ENCODE measurements around the gene CASR. TPM values are rescaled to one million over a fixed set of nuclear protein-coding genes. Genes with fewer than 3 reads are reported as not detected.

Gene CASR
- polyA plus RNA-seq, 2 of the 4 experiments (the other 2 are of a cell fraction): not detected

DNA sequence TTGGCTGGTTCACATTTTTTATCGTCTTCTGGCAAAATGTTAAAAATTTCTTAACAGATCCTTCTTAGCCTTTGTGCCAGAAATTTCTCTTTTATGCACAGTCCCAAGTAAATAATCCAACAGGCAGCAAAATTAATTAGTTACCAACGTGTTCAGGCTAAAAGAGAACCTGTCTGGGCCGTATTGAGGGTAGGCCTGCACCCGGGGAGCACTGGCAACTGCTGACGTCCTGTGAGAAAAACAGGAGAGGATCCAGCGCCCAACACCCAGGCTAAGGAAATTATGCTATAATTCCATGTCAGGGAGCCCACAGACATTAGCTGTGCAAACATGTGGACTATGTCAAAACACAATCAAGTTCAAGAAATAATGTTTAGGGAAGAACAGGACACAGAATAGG is 110.9 kb downstream of the CASR start (continued):
- TF ChIP-seq CEBPB (IDR thresholded peaks at IDR 0.05) (no peak), ZNF302 (CRISPR knock-in tag; IDR thresholded peaks at IDR 0.05) (no peak), TFCP2L1 (CRISPR knock-in tag; IDR thresholded peaks at IDR 0.05) (no peak), MYC (IDR thresholded peaks at IDR 0.05; ENCODE audit: borderline replicate concordance, low read length) (no peak)
- TF ChIP-seq, protein P1, sequence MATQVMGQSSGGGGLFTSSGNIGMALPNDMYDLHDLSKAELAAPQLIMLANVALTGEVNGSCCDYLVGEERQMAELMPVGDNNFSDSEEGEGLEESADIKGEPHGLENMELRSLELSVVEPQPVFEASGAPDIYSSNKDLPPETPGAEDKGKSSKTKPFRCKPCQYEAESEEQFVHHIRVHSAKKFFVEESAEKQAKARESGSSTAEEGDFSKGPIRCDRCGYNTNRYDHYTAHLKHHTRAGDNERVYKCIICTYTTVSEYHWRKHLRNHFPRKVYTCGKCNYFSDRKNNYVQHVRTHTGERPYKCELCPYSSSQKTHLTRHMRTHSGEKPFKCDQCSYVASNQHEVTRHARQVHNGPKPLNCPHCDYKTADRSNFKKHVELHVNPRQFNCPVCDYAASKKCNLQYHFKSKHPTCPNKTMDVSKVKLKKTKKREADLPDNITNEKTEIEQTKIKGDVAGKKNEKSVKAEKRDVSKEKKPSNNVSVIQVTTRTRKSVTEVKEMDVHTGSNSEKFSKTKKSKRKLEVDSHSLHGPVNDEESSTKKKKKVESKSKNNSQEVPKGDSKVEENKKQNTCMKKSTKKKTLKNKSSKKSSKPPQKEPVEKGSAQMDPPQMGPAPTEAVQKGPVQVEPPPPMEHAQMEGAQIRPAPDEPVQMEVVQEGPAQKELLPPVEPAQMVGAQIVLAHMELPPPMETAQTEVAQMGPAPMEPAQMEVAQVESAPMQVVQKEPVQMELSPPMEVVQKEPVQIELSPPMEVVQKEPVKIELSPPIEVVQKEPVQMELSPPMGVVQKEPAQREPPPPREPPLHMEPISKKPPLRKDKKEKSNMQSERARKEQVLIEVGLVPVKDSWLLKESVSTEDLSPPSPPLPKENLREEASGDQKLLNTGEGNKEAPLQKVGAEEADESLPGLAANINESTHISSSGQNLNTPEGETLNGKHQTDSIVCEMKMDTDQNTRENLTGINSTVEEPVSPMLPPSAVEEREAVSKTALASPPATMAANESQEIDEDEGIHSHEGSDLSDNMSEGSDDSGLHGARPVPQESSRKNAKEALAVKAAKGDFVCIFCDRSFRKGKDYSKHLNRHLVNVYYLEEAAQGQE (IDR thresholded peaks at IDR 0.05): no peak

DNA sequence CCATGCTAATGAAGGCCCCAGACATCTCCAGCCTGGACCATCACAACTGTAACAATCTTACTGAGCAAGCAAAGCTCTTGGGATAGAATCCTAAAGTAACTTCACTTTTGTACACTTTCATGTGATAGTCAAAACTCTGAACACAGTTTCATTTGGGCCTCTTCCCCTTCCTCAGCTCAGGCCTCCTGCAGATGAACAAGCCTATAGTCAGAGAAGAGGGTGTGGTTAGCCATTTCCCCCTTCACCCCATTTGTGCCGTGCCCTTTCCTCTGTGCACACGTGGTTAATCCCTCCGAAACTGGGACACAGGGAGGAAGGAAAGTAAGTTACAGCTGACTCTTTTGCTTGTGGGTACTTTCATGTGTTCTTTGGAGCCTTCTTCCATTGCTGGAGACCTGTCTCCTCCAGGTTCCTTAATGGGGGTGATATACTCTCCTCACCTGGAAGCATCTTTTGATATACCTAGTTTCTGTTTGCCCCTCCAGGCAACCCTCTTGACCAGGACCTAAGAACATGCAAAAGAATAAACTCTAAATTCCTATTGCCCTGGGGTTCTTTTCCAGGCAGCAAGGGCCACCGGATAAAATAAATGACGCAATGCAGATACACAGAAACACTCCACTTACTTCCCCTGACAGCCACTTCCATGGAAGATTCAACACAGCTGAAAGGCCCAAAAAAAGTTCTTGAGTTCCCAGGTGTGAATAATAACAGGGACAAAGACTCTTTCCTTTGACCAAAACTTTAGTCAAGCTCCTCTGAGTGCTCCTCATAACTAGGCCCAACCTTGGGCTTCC is 112.0 kb downstream of the CASR start:
- no peak overlapping the region for H3K27ac ChIP-seq
- no peak overlapping the region for H3K4me3 ChIP-seq
- ChIA-PET POLR2A (no interaction called here), CTCF (interaction anchor here (1.0 kb wide), 1 partner anchor 548 kb away, joined by 3 read pairs; no protein-coding TSS in a partner anchor)
- ATAC-seq: no peak
- DNase-seq (ENCODE audit: low read depth in 1 of 2, low spot score in 1 of 2): no peak
- H3K4me1 ChIP-seq: no peaks in the 10 kb centered on the region
- H3K9me3 ChIP-seq: peaks cover 5% of the 10 kb centered on the region; the same call in 1 of the 3 replicates
- FAIRE-seq: no peak
- WGBS (ENCODE audit: missing lambda C conversion rate): 57% methylated on average over 5 of the region's 5 CpGs
- no peak overlapping the region for H3K4me2 ChIP-seq
- TF ChIP-seq JUNB (IDR thresholded peaks at IDR 0.05) (no peak), POLR2AphosphoS2 (conservative IDR thresholded peaks at IDR 0.05; ENCODE audit: low read length) (no peak), CBX2 (IDR thresholded peaks at IDR 0.05; ENCODE audit: borderline replicate concordance, low read depth) (no peak), FOXS1 (CRISPR knock-in tag; IDR thresholded peaks at IDR 0.05) (no peak), TP53 (CRISPR knock-in tag; IDR thresholded peaks at IDR 0.05) (no peak), HOXA7 (CRISPR knock-in tag; IDR thresholded peaks at IDR 0.05) (no peak)
- TF ChIP-seq, protein P2, sequence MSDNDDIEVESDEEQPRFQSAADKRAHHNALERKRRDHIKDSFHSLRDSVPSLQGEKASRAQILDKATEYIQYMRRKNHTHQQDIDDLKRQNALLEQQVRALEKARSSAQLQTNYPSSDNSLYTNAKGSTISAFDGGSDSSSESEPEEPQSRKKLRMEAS (IDR thresholded peaks at IDR 0.05): no peak
- TF ChIP-seq, protein P3, sequence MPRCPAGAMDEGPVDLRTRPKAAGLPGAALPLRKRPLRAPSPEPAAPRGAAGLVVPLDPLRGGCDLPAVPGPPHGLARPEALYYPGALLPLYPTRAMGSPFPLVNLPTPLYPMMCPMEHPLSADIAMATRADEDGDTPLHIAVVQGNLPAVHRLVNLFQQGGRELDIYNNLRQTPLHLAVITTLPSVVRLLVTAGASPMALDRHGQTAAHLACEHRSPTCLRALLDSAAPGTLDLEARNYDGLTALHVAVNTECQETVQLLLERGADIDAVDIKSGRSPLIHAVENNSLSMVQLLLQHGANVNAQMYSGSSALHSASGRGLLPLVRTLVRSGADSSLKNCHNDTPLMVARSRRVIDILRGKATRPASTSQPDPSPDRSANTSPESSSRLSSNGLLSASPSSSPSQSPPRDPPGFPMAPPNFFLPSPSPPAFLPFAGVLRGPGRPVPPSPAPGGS (IDR thresholded peaks at IDR 0.05): no peak

DNA sequence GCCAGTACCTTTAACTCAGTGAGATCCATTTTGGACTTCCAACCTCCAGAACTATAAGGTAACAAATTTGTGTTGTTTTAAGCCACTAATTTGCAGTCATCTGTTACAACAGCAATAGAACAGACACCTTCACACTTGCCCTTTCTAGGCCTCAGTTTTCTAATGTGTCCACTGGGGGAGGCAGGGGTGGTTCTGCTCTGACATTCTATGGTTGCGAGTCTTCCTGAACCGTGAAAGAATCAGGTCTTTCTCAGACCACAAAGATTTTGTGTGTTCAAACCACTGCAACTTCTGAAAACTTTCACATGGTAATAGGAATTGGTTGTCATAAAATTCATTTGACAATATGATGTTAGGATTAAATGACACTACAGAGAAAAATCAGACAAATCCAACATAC is 114.8 kb downstream of the CASR start:
- ATAC-seq (no peak), DNase-seq (ENCODE audit: low read depth in 1 of 2, low spot score in 1 of 2) (no peak), FAIRE-seq (no peak)
- POLR2A ChIA-PET: no interaction called here
- Histone ChIP-seq H3K9me3 (peaks cover 7% of the 10 kb centered on the region; the same call in 2 of the 3 replicates), H3K27ac (no peak overlapping the region), H3K4me2 (no peak overlapping the region), H3K4me3 (no peak overlapping the region), H3K4me1 (no peaks in the 10 kb centered on the region)
- 61% methylated on average over 2 of the region's 2 CpGs for WGBS (ENCODE audit: missing lambda C conversion rate)
- TF ChIP-seq, protein P2 (IDR thresholded peaks at IDR 0.05): no peak
- TF ChIP-seq RNF2 (IDR thresholded peaks at IDR 0.05; ENCODE audit: borderline replicate concordance, low read depth): no peak
- CTCF ChIA-PET: interaction anchor here (1.5 kb wide), 1 partner anchor 13 kb away, joined by 3 read pairs; no protein-coding TSS in a partner anchor

DNA sequence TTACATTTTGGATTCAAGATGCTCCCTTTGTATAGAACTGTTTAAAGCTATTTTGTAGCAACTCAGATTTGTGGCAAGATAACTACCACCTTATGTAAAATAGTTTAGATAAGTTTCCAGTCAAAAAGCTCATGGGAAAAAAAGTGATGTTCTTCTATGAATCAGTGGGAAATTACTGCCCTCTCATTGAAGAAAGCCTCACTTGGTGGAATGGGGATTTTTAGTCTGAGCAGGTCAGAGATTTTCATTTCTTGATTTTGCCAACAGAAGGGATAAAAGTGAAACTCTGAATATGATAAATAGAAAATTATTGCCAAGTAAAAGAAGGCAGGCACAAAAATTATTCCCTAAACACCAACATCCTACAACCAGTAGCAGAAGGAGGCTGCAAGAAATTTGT is 115.7 kb downstream of the CASR start:
- FAIRE-seq: no peak
- Histone ChIP-seq H3K4me1 (no peaks in the 10 kb centered on the region), H3K4me3 (no peak overlapping the region), H3K4me2 (no peak overlapping the region), H3K9me3 (peaks cover 7% of the 10 kb centered on the region; the same call in 2 of the 3 replicates), H3K27ac (no peak overlapping the region)
- POLR2A ChIA-PET: no interaction called here
- no peak for ATAC-seq
- no peak for DNase-seq (ENCODE audit: low read depth in 1 of 2, low spot score in 1 of 2)
- CTCF ChIA-PET: interaction anchor here (0.9 to 2.3 kb wide), 2 partner anchors 12 to 13 kb away, joined by 3 to 13 read pairs; no protein-coding TSS in a partner anchor
- no peak for TF ChIP-seq KDM5A (IDR thresholded peaks at IDR 0.05)
- TF ChIP-seq, protein P4, sequence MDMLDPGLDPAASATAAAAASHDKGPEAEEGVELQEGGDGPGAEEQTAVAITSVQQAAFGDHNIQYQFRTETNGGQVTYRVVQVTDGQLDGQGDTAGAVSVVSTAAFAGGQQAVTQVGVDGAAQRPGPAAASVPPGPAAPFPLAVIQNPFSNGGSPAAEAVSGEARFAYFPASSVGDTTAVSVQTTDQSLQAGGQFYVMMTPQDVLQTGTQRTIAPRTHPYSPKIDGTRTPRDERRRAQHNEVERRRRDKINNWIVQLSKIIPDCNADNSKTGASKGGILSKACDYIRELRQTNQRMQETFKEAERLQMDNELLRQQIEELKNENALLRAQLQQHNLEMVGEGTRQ (IDR thresholded peaks at IDR 0.05): no peak
- no peak for TF ChIP-seq CBX2 (IDR thresholded peaks at IDR 0.05; ENCODE audit: borderline replicate concordance, low read depth)
- no peak for TF ChIP-seq CHD4 (IDR thresholded peaks at IDR 0.05; ENCODE audit: borderline replicate concordance)
- no peak for TF ChIP-seq NR3C1 (IDR thresholded peaks at IDR 0.05)
- no peak for TF ChIP-seq POLR2AphosphoS2 (conservative IDR thresholded peaks at IDR 0.05; ENCODE audit: low read length)
- TF ChIP-seq POLR2A (IDR thresholded peaks at IDR 0.05; ENCODE audit: low read length): no peak
- TF ChIP-seq, protein P3 (IDR thresholded peaks at IDR 0.05): no peak
- TF ChIP-seq RAD21 (conservative IDR thresholded peaks at IDR 0.05 in 1 of 2, IDR thresholded peaks at IDR 0.05 in 1 of 2): no peak
- no peak for TF ChIP-seq RNF2 (IDR thresholded peaks at IDR 0.05; ENCODE audit: borderline replicate concordance, low read depth)
- no peak for TF ChIP-seq BHLHE40 (IDR thresholded peaks at IDR 0.05; ENCODE audit: low read depth, low read length)
- no peak for TF ChIP-seq HOXA7 (CRISPR knock-in tag; IDR thresholded peaks at IDR 0.05)
- no peak for TF ChIP-seq FOSB (CRISPR knock-in tag; IDR thresholded peaks at IDR 0.05)
- no peak for TF ChIP-seq CHD2 (IDR thresholded peaks at IDR 0.05; ENCODE audit: low read length, partially characterized antibody)
